ENCODE data around the gene ZBP1.

DNA sequence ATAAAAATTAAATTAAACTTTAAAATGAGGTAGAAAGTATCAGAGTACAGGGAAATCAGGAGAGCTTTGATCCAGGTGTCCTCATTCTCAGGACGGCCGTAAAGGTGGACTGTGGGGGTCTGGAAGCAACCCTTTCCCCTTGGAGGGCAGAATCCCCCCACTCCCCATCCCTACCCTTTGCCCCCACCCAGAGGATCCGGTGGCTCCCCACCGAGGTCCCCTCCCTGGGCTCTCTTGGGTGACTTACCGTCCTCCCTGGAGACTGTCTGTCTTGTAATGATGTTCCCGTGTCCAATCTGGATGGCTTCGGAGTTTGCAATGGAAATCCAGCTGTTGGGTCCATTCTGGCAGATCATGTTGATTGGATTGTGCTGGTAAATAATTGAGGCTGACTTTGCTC lies 7.3 kb downstream of the ZBP1 start:
- TF ChIP-seq, protein P1, sequence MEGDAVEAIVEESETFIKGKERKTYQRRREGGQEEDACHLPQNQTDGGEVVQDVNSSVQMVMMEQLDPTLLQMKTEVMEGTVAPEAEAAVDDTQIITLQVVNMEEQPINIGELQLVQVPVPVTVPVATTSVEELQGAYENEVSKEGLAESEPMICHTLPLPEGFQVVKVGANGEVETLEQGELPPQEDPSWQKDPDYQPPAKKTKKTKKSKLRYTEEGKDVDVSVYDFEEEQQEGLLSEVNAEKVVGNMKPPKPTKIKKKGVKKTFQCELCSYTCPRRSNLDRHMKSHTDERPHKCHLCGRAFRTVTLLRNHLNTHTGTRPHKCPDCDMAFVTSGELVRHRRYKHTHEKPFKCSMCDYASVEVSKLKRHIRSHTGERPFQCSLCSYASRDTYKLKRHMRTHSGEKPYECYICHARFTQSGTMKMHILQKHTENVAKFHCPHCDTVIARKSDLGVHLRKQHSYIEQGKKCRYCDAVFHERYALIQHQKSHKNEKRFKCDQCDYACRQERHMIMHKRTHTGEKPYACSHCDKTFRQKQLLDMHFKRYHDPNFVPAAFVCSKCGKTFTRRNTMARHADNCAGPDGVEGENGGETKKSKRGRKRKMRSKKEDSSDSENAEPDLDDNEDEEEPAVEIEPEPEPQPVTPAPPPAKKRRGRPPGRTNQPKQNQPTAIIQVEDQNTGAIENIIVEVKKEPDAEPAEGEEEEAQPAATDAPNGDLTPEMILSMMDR (IDR thresholded peaks at IDR 0.05), result no peak
- no peak for TF ChIP-seq POLR2AphosphoS5 (IDR thresholded peaks at IDR 0.05)

Data from breast epithelium (tissue), 3 donors.